Parathyroid adenoma (tissue), 2 donors: ENCODE measurements around the gene MXRA5.
"Not testable (repeated sequence)": the region's sequence is repeated elsewhere in the genome, so short reads cannot be mapped to it uniquely, and the experiment has no call there.

Source experiments
- H2AFZ ChIP-seq: fragments of 300-600 bp; sonication (generic); one replicate; pipeline ENCODE4 v1.7.0; 2017; ENCODE audit warnings: antibody characterized with exemption, mild to moderate bottlenecking
- H3K27ac ChIP-seq: fragments of 300-600 bp; sonication (generic); one replicate; pipeline ENCODE4 v1.7.0; 2017
- H3K27me3 ChIP-seq: fragments of 300-600 bp; sonication (generic); one replicate; pipeline ENCODE4 v1.7.0; 2017; ENCODE audit warnings: low read length; ENCODE audit not compliant: control insufficient read depth, insufficient read depth
- H3K36me3 ChIP-seq: fragments of 300-600 bp; sonication (generic); one replicate; pipeline ENCODE4 v1.7.0; 2017; ENCODE audit warnings: low read length; ENCODE audit not compliant: control insufficient read depth, insufficient read depth
- H3K4me1 ChIP-seq: fragments of 300-600 bp; sonication (generic); one replicate; pipeline ENCODE4 v1.7.0; 2017; ENCODE audit warnings: control low read depth
- H3K4me2 ChIP-seq: fragments of 300-600 bp; sonication (generic); one replicate; pipeline ENCODE4 v1.7.0; 2017; ENCODE audit warnings: low read length
- H3K4me3 ChIP-seq: fragments of 300-600 bp; sonication (generic); one replicate; pipeline ENCODE4 v1.7.0; 2017; ENCODE audit warnings: low read depth, low read length
- H3K79me2 ChIP-seq: fragments of 300-600 bp; sonication (generic); one replicate; pipeline ENCODE4 v1.7.0; 2017; ENCODE audit warnings: control low read depth
- H3K9ac ChIP-seq: fragments of 300-600 bp; sonication (generic); one replicate; pipeline ENCODE4 v1.7.0; 2017; ENCODE audit warnings: mild to moderate bottlenecking
- H3K9me3 ChIP-seq: fragments of 300-600 bp; sonication (generic); one replicate; pipeline ENCODE4 v1.7.0; 2017; ENCODE audit warnings: low read length; ENCODE audit not compliant: control insufficient read depth
- TF ChIP-seq, protein P1 (sequence below): fragments of 300-600 bp; sonication (generic); IDR thresholded peaks from one replicate; pipeline ENCODE4 v1.7.0; 2017; ENCODE audit warnings: antibody characterized with exemption, mild to moderate bottlenecking
- donor health status: primary hyperparathyroidism.

The MXRA5 gene

GRCh38 chrX:3380603-3381002 lies 34.2 kb upstream of the MXRA5 start:
- H3K9ac ChIP-seq: no peak overlapping the region
- no peaks in the 10 kb centered on the region for H3K4me1 ChIP-seq
- no peaks in the 10 kb centered on the region for H3K9me3 ChIP-seq
- no peaks in the 10 kb centered on the region for H3K27me3 ChIP-seq
- H3K4me3 ChIP-seq: no peak overlapping the region
- no peak overlapping the region for H2AFZ ChIP-seq
- no peaks in the 10 kb centered on the region for H3K36me3 ChIP-seq
- no peak overlapping the region for H3K4me2 ChIP-seq
- H3K27ac ChIP-seq: no peak overlapping the region
- TF ChIP-seq, protein P1, sequence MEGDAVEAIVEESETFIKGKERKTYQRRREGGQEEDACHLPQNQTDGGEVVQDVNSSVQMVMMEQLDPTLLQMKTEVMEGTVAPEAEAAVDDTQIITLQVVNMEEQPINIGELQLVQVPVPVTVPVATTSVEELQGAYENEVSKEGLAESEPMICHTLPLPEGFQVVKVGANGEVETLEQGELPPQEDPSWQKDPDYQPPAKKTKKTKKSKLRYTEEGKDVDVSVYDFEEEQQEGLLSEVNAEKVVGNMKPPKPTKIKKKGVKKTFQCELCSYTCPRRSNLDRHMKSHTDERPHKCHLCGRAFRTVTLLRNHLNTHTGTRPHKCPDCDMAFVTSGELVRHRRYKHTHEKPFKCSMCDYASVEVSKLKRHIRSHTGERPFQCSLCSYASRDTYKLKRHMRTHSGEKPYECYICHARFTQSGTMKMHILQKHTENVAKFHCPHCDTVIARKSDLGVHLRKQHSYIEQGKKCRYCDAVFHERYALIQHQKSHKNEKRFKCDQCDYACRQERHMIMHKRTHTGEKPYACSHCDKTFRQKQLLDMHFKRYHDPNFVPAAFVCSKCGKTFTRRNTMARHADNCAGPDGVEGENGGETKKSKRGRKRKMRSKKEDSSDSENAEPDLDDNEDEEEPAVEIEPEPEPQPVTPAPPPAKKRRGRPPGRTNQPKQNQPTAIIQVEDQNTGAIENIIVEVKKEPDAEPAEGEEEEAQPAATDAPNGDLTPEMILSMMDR: no peak
- H3K79me2 ChIP-seq: no peaks in the 10 kb centered on the region

DNA sequence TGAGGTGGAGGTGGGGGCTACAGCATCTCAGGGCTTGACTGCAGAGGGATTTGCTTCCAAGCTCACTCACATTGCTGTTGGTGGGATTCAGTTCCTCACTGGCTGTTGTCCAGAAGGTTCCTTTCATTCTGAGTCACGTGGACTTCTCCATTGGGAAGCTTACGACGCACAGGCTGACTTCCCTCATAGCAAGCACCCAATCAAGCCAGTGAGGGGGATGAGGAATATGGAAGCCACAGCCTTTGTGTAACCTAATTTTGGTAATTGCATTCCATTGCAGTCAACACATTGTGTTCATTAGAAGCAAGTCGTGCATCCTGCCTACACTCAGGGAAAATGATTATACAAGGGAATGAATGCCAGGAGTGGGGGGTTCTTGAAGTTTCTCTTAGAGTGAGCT lies 32.7 kb upstream of the MXRA5 start:
- H3K4me3 ChIP-seq: no peak overlapping the region
- H2AFZ ChIP-seq: no peak overlapping the region
- no peaks in the 10 kb centered on the region for H3K36me3 ChIP-seq
- TF ChIP-seq, protein P1: no peak
- H3K9me3 ChIP-seq: no peaks in the 10 kb centered on the region
- no peaks in the 10 kb centered on the region for H3K4me1 ChIP-seq
- H3K4me2 ChIP-seq: no peak overlapping the region
- no peak overlapping the region for H3K27ac ChIP-seq
- H3K79me2 ChIP-seq: no peaks in the 10 kb centered on the region
- no peaks in the 10 kb centered on the region for H3K27me3 ChIP-seq
- no peak overlapping the region for H3K9ac ChIP-seq

DNA sequence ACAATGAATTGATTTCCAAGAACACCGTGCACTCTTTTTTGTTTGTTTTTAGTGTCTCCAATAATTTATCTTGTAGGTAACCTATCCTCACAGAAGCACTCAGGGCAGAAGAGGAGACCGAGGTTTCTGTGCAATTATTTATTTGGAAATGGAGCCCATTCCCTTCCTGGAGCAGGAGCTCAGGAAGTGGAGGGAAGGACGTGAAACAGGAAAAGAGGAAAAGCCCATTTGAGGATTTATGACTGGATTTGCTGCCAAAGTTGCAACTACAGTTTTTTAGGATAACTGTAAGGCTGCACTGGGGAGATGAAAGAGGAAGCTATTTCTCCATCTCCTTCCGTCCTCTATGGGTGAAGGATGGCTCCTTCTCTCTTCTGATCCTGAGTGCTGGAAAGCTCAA lies 31.7 kb upstream of the MXRA5 start:
- no peak overlapping the region for H3K4me3 ChIP-seq
- TF ChIP-seq, protein P1: no peak
- no peak overlapping the region for H2AFZ ChIP-seq
- no peaks in the 10 kb centered on the region for H3K27me3 ChIP-seq
- H3K9me3 ChIP-seq: no peaks in the 10 kb centered on the region
- H3K4me2 ChIP-seq: no peak overlapping the region
- H3K36me3 ChIP-seq: no peaks in the 10 kb centered on the region
- H3K4me1 ChIP-seq: no peaks in the 10 kb centered on the region
- H3K27ac ChIP-seq: no peak overlapping the region
- H3K79me2 ChIP-seq: no peaks in the 10 kb centered on the region
- no peak overlapping the region for H3K9ac ChIP-seq

GRCh38 chrX:3377560-3377959 lies 31.1 kb upstream of the MXRA5 start:
- Histone ChIP-seq H3K4me1 (no peaks in the 10 kb centered on the region), H3K79me2 (no peaks in the 10 kb centered on the region), H3K27me3 (no peaks in the 10 kb centered on the region), H3K4me2 (no peak overlapping the region), H3K9me3 (no peaks in the 10 kb centered on the region), H2AFZ (no peak overlapping the region), H3K36me3 (no peaks in the 10 kb centered on the region), H3K27ac (no peak overlapping the region), H3K9ac (no peak overlapping the region), H3K4me3 (no peak overlapping the region)
- TF ChIP-seq, protein P1: no peak

DNA sequence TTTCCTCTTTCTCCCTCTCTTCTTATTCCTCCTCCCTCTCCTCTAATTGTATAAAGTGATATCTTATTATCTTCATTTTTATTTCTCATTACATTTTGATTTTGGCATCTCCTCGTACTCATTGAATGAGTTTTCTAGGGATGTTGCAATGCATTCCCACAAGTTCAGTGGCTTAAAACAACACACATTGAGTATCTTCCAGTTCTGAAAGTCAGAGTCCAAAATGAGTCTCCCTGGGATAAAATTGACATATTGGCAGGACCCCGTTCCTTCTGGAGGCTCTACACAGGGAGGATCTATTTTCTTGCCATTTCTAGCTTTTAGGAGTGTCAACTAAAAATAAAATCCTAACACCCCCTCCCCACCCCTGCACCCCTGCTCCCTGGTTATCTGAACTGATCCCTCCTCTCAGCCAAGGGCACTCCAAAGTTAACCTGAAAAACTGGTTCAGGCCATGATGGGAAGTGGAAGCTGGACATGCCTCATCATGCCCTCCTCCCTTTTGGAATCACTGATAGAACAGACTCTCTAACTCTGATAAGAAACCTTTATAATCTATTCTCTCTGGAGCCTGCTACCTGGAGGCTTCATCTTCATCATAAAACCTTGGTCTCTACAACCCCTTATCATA lies 29.5 kb upstream of the MXRA5 start:
- H3K9ac ChIP-seq, H3K27ac ChIP-seq, H3K36me3 ChIP-seq, H3K27me3 ChIP-seq, H2AFZ ChIP-seq, H3K4me3 ChIP-seq, H3K9me3 ChIP-seq, H3K4me2 ChIP-seq, H3K4me1 ChIP-seq, H3K79me2 ChIP-seq: not testable (repeated sequence)
